ENCODE results near the gene TENT4B.

Gene TENT4B

DNA sequence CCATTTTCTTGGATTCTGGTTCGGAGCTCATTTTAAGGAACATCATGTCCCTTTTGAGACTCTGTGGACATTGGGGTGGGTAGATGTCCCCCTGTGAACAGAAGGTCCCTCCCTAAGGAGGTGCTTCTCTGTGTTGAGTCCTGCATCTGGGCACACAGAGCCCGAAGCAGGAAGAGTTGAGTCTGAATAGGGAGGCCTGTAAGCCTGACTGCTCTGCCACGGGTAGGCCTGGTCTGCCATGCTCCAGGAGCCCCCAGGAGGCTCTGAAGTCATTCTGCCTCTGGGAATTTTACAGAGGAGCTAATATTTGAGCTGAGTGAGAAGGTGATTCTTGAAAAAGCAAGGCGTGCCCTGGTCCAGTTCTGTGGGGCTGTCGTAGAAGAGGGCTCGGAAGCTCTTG lies 50.6 kb downstream of the TENT4B start:
- no peak overlapping the region for H3K4me3 ChIP-seq
- no peaks in the 10 kb centered on the region for H3K9me3 ChIP-seq
- no peak for DNase-seq
- TF ChIP-seq, protein P1, sequence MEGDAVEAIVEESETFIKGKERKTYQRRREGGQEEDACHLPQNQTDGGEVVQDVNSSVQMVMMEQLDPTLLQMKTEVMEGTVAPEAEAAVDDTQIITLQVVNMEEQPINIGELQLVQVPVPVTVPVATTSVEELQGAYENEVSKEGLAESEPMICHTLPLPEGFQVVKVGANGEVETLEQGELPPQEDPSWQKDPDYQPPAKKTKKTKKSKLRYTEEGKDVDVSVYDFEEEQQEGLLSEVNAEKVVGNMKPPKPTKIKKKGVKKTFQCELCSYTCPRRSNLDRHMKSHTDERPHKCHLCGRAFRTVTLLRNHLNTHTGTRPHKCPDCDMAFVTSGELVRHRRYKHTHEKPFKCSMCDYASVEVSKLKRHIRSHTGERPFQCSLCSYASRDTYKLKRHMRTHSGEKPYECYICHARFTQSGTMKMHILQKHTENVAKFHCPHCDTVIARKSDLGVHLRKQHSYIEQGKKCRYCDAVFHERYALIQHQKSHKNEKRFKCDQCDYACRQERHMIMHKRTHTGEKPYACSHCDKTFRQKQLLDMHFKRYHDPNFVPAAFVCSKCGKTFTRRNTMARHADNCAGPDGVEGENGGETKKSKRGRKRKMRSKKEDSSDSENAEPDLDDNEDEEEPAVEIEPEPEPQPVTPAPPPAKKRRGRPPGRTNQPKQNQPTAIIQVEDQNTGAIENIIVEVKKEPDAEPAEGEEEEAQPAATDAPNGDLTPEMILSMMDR (IDR thresholded peaks at IDR 0.05): no peak
- intact Hi-C loops (cut with DNase I; ENCODE audit: low total_unique reads): loop anchor here (5.0 to 10.0 kb wide), 3 partner anchors 46 to 1286 kb away; partner anchors contain the start of gene CYLD
- H3K4me1 ChIP-seq: peaks cover 0 to 81% (median 56%) of the 10 kb centered on the region in 4 donors
- peak overlapping the region; percentile 61 to 63 for H3K27ac ChIP-seq
- H3K36me3 ChIP-seq: no peaks in the 10 kb centered on the region
- no peaks in the 10 kb centered on the region for H3K27me3 ChIP-seq

DNA sequence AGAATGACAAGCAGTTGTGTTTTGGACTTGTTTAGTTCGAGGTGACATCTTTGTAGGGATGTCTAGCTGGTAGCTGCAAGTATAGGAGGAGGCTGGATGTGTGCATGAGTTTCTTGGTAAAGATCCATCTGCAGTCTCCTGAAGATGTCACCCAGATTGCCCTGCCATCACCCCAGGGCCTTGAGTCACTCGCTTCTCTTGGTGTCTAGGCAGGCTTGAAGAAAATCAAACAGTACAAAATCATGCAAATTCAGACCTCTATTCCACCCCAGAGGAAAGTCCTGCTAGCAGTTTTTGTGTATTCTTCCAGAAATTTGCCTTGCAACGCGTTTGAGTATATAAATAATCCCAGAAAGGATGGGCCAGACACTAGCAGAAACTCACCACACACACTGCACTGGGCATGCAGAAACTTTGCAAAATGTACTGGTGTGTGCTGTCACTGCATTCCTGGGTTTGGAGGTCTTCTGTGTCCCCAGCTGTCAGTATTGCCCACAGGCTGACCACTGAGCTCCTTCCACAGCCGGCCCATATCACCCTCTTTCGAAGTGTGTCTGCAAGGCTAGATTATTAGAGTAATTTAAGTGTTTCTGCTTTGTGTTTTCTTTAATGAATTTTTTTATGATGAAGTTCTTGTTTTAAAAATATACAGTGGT lies 51.5 kb downstream of the TENT4B start:
- peaks cover 0 to 82% (median 56%) of the 10 kb centered on the region in 4 donors for H3K4me1 ChIP-seq

DNA sequence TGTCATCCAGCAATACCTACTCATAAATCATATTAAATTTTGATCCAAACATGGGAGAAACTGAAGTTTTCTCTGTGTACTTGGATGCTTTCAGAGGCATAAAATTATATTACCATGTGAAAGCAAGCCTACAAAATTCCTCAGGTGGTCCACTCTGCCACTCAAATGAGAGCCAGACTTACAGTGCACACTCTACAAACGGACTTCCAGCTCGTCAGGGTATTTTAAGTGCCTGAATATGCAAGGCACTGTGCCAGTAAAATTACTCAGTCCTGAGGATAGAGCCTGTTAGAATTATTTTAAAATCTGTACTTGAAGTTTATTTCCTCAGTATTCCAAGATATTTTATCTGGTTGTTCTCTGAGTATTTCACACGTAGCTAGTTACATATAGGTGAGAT lies 54.5 kb downstream of the TENT4B start:
- peak overlapping the region; percentile 31 to 42 for H3K27ac ChIP-seq
- no peak overlapping the region for H3K4me3 ChIP-seq
- H3K4me1 ChIP-seq: peaks cover 0 to 82% (median 62%) of the 10 kb centered on the region in 4 donors
- TF ChIP-seq, protein P1 (IDR thresholded peaks at IDR 0.05): no peak
- peaks cover 10 to 14% (median 10%) of the 10 kb centered on the region in 3 donors for H3K36me3 ChIP-seq
- no peaks in the 10 kb centered on the region for H3K27me3 ChIP-seq
- intact Hi-C loops (cut with DNase I; ENCODE audit: low total_unique reads): loop anchor here (10.0 kb wide), 1 partner anchor 537 kb away; the partner anchor contains the start of gene CYLD
- no peak for DNase-seq
- no peaks in the 10 kb centered on the region for H3K9me3 ChIP-seq

More for the DNA sequence above, 51.5 kb downstream of the TENT4B start:
- TF ChIP-seq, protein P1 (IDR thresholded peaks at IDR 0.05): no peak
- peak overlapping the region; percentile 61 to 63 for H3K27ac ChIP-seq
- H3K9me3 ChIP-seq: no peaks in the 10 kb centered on the region
- no peaks in the 10 kb centered on the region for H3K27me3 ChIP-seq
- intact Hi-C loops (cut with DNase I; ENCODE audit: low total_unique reads): loop anchor here (5.0 to 10.0 kb wide), 3 partner anchors 47 to 1287 kb away; partner anchors contain the start of gene CYLD
- no peak overlapping the region for H3K4me3 ChIP-seq
- no peak for DNase-seq
- no peaks in the 10 kb centered on the region for H3K36me3 ChIP-seq

DNA sequence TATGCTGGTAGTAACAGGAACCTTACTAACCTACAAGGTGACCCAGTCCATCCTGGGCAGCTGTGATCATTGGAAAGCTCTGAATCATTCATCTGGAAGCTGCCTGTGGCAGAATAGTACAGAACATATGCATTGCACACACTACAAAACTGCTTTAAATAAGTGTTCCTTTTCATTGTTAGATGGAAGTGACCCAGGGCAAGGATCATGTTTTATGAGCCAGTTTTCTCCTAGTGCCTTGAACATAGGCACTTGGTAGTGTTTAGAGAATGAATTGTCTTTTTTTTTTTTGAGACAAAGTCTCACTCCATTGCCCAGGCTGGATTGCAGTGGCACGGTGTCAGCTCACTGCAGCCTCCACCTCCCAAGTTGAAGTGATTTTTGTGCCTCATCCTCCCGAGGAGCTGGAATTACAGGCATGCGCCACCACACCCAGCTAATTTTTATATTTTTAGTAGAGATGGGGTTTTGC lies 55.4 kb downstream of the TENT4B start:
- Histone ChIP-seq H3K27ac (peak overlapping the region; percentile 31 to 42), H3K27me3 (no peaks in the 10 kb centered on the region), H3K4me1 (peaks cover 0 to 73% (median 54%) of the 10 kb centered on the region in 4 donors), H3K9me3 (no peaks in the 10 kb centered on the region), H3K4me3 (no peak overlapping the region), H3K36me3 (peaks cover 10 to 22% (median 18%) of the 10 kb centered on the region in 3 donors)
- DNase-seq: no peak
- TF ChIP-seq, protein P1 (IDR thresholded peaks at IDR 0.05): no peak
- intact Hi-C loops (cut with DNase I; ENCODE audit: low total_unique reads): loop anchor here (10.0 kb wide), 1 partner anchor 536 kb away; the partner anchor contains the start of gene CYLD

DNA sequence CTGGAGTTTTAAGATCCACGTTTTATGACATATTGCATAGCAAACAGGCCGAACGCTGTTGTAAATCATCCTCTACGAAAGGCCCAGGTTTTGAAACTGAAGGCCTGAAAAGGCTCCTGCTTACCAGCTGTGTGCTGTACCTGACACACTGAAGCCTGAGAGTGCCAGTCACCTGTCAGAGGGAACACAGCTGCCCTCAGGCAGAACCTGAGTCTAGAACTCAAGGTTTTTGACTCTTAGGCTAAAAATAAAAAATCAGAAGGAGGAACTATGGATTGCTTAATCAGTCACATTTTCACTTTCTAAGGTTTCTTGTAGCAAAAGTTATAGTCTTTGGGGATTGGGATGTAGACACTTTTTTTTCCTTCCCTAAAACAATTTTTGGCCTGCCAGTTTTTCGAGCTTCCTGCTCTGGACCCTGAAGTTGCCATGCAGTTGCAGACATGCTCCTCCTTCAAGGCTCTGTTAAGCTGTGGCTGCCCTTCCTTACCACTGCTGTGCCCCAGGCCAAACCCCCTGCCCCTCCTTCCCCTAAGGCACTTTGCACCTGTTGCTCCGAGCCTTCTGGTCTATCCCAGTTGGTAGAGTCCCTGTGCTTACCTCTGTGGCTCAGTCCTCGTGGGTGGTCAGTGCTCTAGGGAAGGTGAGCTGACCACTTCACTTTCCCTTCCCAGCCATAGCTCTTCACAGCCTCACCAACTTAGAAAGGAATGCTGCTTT lies 56.6 kb downstream of the TENT4B start:
- no peak overlapping the region for H3K4me3 ChIP-seq
- no peak for DNase-seq
- H3K27ac ChIP-seq: peak overlapping the region; percentile 25 to 42
- H3K9me3 ChIP-seq: no peaks in the 10 kb centered on the region
- H3K36me3 ChIP-seq: peaks cover 10 to 26% (median 22%) of the 10 kb centered on the region in 3 donors
- intact Hi-C loops (cut with DNase I; ENCODE audit: low total_unique reads): loop anchor here (5.0 to 10.0 kb wide), 3 partner anchors 145 to 535 kb away; partner anchors contain the start of genes CNEP1R1 and CYLD
- H3K27me3 ChIP-seq: no peaks in the 10 kb centered on the region
- H3K4me1 ChIP-seq: peaks cover 0 to 70% (median 46%) of the 10 kb centered on the region in 4 donors
- TF ChIP-seq, protein P1 (IDR thresholded peaks at IDR 0.05): no peak
